Limb (tissue), 2 donors: ENCODE results near the gene PSMA3.

ENCODE experiments used
- DNase-seq, 2 donors: peaks; one replicate each; pipeline ENCODE4 v3.0.0-alpha.2; 2016; ENCODE audit errors: extremely low spot score in 2 of 2

PSMA3 gene

DNA sequence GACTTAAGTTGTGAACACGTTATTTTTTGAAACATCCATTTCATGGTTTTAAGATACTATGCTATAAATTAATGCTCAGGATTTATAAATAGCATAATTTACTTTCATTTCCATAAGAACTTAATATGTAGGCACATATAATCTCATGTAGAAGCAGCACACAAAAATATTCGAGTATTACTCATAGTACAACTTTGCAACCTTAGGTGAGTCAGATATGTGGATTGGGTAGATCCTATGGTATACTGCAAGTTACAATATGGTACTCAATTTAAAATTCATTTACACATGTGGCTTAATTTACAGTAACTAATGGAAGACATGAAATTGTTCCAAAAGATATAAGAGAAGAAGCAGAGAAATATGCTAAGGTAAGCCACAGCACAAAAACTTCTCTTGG is 26.0 kb downstream of the PSMA3 start:
- DNase-seq, result no peak

DNA sequence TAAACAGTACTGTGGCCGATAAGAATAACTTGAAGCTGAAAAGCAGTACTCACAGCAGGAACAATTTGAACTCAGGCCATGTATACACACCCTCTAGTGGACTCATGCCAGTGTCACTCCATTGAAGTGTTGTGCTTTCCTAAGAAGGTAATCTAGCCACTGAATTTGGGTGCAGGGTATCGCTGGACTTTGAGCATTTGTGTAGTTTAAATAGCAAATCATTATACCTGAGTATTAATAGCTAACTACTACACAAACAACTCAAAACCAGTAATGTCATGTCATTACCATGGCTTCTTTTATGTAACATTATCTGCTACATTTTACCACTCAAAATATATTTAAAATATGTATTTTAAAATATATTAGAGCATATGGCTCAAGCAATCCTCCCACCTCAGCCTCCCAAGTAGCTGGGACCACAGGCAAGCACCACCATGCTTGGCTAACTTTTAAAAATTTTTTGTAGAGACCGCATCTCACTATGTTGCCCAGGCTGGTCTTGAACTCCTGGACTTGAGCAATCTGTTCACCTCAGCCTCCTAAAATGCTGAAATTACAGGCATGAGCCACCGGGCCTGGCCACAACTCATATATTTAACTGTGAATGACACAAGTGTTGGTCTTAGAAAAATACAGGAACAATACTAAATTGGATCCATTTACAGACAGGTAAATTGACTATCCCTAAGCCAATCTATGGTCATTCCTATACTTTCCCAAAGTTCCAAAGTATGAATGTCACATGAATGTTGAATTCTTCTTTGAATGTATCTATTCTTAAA is 28.1 kb downstream of the PSMA3 start:
- no peak for DNase-seq

DNA sequence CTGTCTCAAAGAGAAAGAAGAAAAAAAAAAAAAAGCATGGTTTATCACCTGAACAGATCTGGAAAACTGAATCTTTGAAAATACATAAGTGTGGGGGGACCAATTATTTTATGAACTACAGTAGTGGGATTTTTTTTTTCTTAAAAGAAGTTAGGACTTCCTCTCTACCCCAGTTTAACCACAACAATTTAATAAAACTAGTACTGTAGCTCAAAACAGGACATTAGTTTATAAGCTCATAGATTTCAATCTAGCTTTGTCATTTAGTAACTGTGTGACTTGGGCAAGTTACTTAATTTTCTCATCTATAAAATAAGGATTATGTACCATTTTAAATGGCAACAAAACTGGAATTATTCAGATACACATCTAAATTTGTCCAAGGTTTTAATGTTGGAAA is 30.2 kb downstream of the PSMA3 start:
- no peak for DNase-seq

DNA sequence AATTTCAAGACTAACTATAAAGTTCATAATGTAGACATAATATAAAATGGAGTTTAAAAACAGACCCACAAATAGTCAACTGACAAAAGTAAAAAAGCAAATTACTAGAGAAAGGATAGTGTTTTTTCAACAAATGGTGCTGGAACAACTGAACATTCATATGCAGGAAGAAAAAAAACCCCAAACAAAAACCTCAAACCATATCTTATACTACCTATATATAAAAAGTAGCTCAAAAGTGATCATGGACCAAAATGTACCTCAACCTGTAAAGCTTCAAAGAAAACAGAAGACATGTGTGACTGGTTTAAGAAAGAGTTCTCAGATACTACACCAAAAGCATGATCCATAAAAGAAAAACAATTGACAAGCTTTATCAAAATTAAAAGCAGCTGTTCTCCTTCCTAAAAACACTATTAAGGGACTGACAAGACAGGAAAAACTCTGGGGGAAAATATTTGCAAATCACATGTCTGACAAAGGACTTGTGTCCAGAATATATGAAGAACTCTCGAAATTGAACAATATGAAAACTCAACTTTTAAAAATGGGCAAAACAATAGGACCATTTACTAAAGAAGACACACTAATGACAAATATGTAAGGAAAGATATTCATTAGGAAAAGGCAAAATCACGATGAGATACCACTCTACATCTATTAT is 31.0 kb downstream of the PSMA3 start:
- no peak for DNase-seq

DNA sequence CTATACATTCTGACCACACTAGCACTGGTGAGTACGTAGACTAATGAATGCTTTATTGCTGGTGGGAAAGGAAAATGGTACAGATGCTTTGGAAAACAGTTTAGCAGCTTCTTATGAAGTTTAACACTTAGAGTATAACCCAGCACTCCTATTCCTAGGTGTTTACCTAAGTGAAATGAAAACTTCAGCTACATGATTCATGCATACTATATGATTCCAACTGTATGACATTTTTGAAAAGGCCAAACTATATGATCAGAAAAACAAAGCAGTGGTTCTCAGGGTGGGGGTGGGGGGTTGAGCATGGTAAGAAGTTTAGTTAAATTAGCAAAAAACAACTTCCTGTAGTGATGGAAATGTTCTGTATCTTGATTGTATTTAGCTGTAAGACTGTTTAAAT is 31.6 kb downstream of the PSMA3 start:
- no peak for DNase-seq

DNA sequence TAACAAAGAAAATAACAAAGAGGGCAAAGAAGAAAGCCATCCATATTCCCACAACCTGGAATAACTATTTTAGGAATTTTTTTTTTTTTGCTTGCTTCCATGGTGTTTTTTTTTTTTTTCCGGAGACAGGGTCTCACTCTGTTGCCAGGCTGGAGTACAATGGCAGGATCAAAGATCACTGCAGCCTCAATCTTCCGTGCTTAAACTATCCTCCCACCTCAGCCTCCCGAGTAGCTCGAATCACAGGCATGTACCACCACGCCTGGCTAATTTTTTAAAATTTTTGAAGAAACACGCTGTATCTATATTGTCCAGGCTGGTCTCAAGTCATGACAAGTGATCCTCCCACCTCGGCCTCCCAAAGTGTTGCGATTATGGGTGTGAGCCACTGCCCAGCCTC is 33.5 kb downstream of the PSMA3 start:
- no peak for DNase-seq

DNA sequence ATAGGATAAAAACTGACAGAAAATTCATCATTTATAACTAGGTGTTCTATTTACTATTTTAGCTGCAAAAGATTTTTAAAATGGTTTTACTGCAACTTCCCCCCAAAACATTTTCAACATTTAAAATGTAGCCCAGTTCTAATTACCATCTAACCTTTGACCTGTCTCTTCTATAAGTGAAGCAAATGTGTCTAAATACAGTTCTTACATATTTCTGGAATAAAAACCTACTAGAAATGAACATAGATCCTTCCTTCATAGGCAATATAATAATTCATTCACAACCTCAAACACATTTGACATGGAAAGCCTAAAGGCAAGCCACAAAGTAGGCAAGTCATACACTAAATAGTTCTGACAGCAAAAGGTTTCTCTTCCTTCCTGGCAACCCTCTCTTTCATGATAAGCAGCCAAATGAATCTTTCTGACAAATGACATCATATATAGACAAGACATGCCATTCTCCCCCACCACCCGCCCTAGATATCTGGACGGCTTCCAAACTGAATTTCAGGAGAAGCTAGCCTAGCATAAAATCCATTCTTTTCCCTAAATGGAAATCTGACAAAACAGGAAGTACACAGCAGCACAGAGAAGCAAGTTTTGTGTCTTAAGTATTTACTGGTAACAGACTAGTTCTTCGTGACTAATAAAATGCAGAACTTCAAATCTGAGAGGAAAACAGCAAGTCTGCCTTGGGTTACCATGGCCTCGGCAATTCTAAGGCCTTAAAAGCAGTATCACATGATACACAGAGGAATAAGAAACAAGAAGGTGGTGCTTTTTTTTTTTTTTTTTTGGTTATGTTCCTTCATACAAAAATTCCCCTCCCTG is 36.5 kb downstream of the PSMA3 start:
- peak in 1 of 2 donors; percentile 43 for DNase-seq

DNA sequence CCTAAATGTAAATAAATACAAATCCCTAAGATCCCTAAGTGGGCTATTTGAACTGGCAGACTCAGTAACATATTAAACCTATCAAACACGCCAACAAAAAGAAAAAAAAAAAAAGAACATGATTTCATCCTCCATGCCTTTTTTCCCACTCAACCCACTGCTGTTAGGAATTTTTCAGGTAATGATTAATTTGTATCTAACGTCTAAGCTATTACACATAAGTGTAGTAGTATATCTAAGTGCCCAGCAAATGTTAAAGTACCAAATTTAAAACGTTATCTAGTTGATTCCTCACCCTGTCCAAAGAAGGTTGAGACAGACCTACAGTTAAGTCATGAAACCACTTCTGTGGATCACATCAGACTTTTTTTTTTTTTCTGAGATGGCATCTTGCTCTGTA is 37.3 kb downstream of the PSMA3 start:
- no peak for DNase-seq

DNA sequence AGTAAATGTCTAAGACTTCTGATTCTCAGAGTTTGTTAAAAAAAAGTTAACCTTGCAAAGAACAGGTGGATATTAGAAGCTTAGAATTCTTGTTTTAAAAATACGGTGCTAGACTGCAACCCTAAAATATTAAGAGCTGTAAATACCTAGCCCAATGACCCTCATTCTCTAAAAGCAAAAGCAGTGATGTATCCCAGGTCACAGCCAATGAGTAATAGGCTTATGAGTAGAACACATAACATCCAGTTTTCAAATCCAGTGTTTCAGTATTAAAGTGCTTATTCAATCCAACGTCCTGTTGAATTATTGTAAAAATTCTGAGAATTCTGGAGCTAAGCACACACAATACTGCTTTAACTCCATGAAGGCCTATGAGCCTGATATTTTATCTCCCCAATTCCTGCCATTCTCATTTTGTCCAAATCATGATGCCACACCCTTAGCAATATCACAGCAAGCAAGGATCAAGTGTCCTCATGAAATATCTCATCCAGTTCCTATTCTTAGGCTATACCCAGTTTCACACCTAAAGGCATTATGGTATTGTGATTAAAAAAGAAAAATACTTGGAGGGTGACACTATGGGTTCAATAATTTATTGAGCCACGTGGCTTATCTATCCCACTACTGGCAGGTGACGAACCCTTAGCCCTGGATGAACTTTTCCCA is 38.4 kb downstream of the PSMA3 start:
- no peak for DNase-seq

DNA sequence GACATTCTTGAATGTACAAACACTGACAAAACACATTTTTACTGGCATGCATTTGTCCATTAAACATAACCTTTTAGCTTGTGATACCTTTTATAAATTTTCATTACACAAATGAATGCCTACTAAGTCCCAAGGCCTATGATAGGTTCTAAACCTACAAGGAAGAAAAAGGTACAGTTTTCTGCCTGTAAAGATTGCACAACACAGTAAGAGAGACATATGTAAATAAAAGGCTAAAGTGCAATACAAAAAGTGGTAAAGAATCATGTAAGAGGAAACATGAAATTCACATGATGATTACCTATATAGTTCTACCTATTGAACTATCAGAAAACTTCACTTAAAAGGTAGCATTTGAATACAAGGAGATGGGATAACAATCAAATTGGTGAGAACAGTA is 39.1 kb downstream of the PSMA3 start:
- no peak for DNase-seq

DNA sequence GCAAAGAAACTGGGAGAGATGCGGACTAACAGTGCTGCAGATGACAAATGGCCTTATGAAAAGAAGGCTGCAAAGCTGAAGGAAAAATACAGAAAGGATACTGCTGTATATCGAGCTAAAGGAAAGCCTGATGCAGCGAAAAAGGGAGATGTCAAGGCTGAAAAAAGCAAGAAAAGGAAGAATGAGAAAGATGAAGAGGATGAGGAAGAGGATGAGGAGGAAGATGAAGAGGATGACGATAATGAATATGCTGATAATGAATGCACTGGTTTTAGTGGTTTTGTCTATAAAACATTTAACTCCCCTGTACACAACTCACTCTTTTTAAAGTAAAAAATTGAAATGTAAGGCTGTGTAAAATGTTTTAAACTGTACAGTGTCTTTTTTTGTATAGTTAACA is 40.5 kb downstream of the PSMA3 start:
- no peak for DNase-seq

DNA sequence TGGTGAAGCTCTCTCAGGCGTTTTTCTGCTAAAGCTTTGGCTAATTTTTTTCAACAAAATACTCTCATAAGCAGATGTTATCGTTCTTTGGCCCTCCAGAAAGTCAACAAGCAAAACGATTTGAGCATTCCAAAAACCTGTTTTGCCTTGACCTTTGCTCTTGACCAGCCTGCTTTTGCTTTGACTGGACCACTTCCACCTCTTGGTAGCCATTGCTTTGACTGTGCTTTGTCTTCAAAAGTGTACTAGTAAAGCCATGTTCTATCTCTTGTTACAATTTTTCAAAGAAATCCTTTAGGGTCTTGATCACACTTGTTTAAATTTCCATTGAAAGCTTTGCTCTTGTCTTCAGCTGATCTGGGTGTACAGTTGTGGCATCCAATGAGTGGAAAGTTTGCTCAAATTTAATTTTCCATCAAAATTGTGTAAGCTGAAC is 43.0 kb downstream of the PSMA3 start:
- no peak for DNase-seq

DNA sequence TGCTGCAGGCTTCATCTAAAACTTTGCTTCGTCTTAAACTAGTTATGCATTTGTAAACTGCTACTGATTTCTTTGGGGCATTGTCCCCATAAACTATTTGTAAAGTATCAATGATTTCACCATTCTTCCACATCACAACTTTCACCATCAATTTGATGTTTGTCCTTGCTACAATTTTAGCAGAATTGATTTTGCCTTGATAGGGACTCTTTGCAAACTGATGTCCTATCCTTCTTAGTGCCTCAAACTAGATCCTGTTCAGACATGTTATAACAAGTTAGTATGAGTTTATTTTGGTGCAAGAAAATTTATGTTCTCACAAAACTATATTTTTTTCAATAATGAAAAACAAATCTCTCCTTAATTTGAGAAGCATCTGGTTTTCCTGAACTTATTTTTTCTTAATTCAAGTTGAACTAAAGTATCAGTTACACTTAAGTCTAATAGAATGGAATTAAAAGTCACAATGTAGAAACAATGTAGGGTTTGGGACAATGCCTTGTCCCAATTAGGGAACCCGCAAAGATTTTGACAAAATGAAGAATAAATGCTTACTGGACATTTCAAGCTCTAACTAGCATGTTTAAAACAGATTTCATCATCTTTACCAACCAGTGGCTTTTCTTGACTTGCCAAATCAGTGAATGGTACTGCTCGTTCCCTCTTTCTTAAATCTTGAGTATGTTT is 43.6 kb downstream of the PSMA3 start:
- DNase-seq, result no peak

DNA sequence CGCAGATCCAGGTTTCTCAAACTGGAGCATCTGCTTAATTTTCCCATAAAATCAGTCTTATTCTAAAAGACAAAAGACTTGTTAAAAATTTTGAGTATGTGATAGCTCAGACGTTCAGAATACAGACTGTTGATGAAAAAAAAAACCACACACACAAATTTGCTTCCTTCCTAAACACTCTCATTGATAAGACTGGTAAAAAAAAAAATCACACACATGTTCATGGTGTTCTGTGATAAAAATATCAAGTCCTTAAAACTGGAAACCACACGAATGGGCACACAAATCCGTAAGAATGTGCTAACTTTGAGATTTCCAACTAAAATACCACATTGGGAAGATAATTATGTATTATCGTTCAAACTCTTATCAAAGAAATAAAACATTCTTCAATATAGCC is 47.0 kb downstream of the PSMA3 start:
- DNase-seq, result no peak

DNA sequence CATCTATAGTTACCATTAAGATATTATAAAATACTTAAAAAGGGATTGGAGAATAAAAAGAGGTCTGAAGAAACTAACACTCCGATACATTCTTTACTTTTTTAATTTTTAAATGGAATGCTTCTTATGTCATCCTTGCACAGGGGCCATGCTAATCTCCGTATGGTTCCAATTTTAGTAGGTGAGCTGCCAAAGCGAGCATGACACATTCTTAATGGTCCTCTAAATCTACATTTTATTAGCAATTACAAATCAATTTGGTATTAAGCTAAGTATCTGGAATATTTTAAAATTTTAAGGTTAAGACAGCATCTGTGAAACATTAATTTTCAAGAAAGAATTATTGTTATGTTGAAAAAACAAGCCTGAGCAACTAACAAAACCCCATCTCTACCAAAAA is 47.5 kb downstream of the PSMA3 start:
- no peak for DNase-seq

DNA sequence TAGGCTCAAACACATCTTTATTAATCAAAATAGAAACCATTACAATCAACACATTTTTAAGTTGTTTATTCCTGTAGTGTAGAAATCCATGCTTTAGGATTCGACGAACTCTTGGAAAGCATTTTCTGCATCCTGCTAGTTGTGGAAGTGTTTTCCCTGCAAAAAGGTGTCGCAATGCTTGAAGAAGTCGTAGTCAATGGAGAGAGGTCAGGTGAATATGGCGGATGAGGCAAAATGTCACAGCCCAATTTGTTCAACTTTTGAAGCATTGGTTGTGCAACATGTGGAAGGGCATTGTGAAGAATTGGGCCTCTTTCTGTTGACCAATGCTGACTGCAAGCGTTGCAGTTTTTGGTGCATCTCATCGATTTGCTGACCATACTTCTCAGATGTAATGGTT is 49.6 kb downstream of the PSMA3 start:
- DNase-seq, result no peak

DNA sequence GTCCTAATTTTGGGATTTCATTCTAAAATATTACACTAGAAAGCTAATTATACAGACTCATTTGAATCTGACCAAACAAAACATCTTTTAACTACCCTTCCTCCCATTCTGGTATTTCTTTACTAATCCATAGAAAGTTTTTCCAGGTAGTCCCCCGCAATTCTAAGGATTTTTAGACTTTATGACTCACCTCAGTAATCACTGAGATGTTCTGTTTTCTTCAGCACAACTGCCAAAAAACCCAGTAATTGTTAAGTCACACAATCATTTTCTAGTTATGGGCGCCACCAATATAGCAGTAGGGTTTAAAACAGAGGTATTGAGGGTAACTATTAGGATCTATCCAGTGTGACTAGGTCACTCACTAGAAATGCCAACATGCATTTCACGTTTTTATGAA is 52.1 kb downstream of the PSMA3 start:
- no peak for DNase-seq

DNA sequence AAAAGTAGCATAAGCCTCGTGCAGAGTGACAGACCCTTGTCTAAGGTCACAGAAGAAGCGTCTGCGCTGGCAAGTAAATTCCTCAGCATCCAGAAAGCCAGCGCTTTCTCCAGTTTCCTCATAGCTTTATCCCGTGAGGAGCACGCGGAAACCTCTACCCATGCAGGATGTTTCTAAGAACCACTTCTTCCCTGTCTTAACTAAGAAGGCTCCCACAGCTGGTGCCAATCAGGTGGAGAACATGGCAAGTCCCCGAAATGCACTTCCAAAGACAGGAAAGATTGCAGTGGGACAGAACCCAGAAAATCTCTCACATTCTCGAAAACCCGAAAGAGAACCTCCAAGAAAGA is 52.7 kb downstream of the PSMA3 start:
- no peak for DNase-seq

DNA sequence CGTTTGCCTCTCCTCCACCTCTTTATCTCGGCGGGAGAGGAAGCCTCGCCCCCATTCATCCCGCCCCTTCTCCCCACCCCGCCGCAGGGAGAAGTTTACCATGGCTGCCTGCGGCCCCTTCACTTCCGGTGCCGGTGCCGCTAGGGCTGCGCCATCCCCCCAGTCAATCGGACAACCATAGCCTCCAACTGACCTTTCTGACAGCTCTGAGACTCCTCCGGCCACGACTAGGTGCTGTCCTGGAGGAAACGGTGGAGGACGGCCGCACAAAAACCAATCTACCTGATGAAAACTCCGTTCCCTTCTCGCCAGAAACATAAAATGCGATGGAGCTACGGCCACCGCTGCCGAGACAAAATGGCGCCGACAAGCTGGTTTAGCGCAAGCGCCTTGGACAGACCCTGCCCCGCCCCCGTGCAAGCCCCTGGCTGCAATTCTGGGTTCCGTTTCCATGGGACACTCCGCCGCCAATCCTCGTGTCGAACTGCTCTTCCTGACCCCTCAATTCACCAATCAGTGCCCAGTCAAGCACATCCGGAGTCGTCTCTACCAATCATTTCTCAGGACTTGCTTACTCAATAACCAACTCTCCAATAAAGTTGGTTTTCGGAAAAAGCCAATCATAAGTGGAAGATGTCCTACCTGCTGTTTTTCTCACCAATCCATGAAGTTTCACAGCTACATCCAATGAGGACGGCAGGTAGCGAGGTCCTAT is 53.3 kb downstream of the PSMA3 start:
- peak; percentile 98 to 100 for DNase-seq
